Loucy (cell line): ENCODE results near the gene USP20.

Experiments used
- CTCF ChIP-seq: fragments of 200-600 bp; sonication (generic); conservative IDR thresholded peaks from 2 replicates; pipeline ENCODE4 v1.5.1; 2014; ENCODE audit warnings: mild to moderate bottlenecking, antibody characterized with exemption, low read length
- EZH2phosphoT487 ChIP-seq: fragments of 200-600 bp; IDR thresholded peaks from 2 replicates; pipeline ENCODE4 v1.6.1; 2018; ENCODE audit warnings: antibody characterized with exemption, mild to moderate bottlenecking, moderate library complexity, borderline replicate concordance

GRCh38 chr9:129930743-129931142, 95.5 kb downstream of the USP20 start:
- TF ChIP-seq EZH2phosphoT487 (no peak), CTCF (no peak)
